Measurements from ENCODE around the gene CALCOCO1.
"Not testable (repeated sequence)": the region's sequence is repeated elsewhere in the genome, so short reads cannot be mapped to it uniquely, and the experiment has no call there.

CALCOCO1 gene

GRCh38 chr12:53733807-53734200, 6.6 kb upstream of the CALCOCO1 start:
- DNase-seq (ENCODE audit: low spot score) = no peak

GRCh38 chr12:53733051-53733806, 6.0 kb upstream of the CALCOCO1 start:
- no peak for DNase-seq (ENCODE audit: low spot score)

GRCh38 chr12:53729644-53730043, 2.4 kb upstream of the CALCOCO1 start:
- no peak for DNase-seq (ENCODE audit: low spot score)

GRCh38 chr12:53728206-53728605, 954 bp upstream of the CALCOCO1 start:
- no peak for DNase-seq (ENCODE audit: low spot score)

- DNase-seq (ENCODE audit: low spot score) = no peak
Observed at GRCh38 chr12:53726946-53727309, 324 bp downstream of the CALCOCO1 start.

- no peak for DNase-seq (ENCODE audit: low spot score)
Observed at GRCh38 chr12:53726341-53726740, 911 bp downstream of the CALCOCO1 start.

- no peak for DNase-seq (ENCODE audit: low spot score)
Observed at GRCh38 chr12:53725824-53726223, 1.4 kb downstream of the CALCOCO1 start.

- no peak for DNase-seq (ENCODE audit: low spot score)
Observed at GRCh38 chr12:53722450-53723041, 4.7 kb downstream of the CALCOCO1 start.

GRCh38 chr12:53720946-53721345, 6.3 kb downstream of the CALCOCO1 start:
- no peak for DNase-seq (ENCODE audit: low spot score)

- no peak for DNase-seq (ENCODE audit: low spot score)
Observed at GRCh38 chr12:53719649-53720048, 7.6 kb downstream of the CALCOCO1 start.

GRCh38 chr12:53718567-53718966, 8.7 kb downstream of the CALCOCO1 start:
- not testable (repeated sequence) for DNase-seq (ENCODE audit: low spot score)

- DNase-seq (ENCODE audit: low spot score) = no peak
Observed at GRCh38 chr12:53717319-53717718, 9.9 kb downstream of the CALCOCO1 start.

GRCh38 chr12:53714004-53714403, 13.2 kb downstream of the CALCOCO1 start:
- no peak for DNase-seq (ENCODE audit: low spot score)

GRCh38 chr12:53713516-53713915, 13.7 kb downstream of the CALCOCO1 start:
- DNase-seq (ENCODE audit: low spot score) = no peak

- peak; percentile 36 for DNase-seq (ENCODE audit: low spot score)
Observed at GRCh38 chr12:53712059-53712643, 15.1 kb downstream of the CALCOCO1 start.

- DNase-seq (ENCODE audit: low spot score) = no peak
Observed at GRCh38 chr12:53710091-53710490, 17.2 kb downstream of the CALCOCO1 start.

- peak; percentile 24 for DNase-seq (ENCODE audit: low spot score)
Observed at GRCh38 chr12:53709671-53710070, 17.6 kb downstream of the CALCOCO1 start.

- DNase-seq (ENCODE audit: low spot score) = no peak
Observed at GRCh38 chr12:53706080-53706479, 21.2 kb downstream of the CALCOCO1 start.

- no peak for DNase-seq (ENCODE audit: low spot score)
Observed at GRCh38 chr12:53703756-53704155, 23.5 kb downstream of the CALCOCO1 start.

GRCh38 chr12:53701518-53702264, 25.6 kb downstream of the CALCOCO1 start:
- DNase-seq (ENCODE audit: low spot score) = peak; percentile 88

GRCh38 chr12:53700567-53700966, 26.7 kb downstream of the CALCOCO1 start:
- peak; percentile 70 for DNase-seq (ENCODE audit: low spot score)

GRCh38 chr12:53699678-53700025, 27.6 kb downstream of the CALCOCO1 start:
- DNase-seq (ENCODE audit: low spot score) = no peak

Data from Ammon's horn (tissue), 1 donor.